Hematopoietic multipotent progenitor cell treated with erythropoietin and hydrocortisone succinate and interleukin-3 and kit ligand, for 8 days (in vitro differentiated cells): Measurements from ENCODE around the gene PCDH18.
"Not testable (repeated sequence)": the region's sequence is repeated elsewhere in the genome, so short reads cannot be mapped to it uniquely, and the experiment has no call there.

Source experiments
- DNase-seq: peaks from one replicate; pipeline ENCODE4 v3.0.0-alpha.2; 2015

PCDH18 gene

GRCh38 chr4:137531986-137532868, at the start of gene PCDH18:
PCDH18 (minus strand) TSS chr4:137532494; CDS start chr4:137532088, 406 bp downstream.
- DNase-seq: no peak

- no peak for DNase-seq
Observed at GRCh38 chr4:137576446-137576845, 44.2 kb upstream of the PCDH18 start.

DNA sequence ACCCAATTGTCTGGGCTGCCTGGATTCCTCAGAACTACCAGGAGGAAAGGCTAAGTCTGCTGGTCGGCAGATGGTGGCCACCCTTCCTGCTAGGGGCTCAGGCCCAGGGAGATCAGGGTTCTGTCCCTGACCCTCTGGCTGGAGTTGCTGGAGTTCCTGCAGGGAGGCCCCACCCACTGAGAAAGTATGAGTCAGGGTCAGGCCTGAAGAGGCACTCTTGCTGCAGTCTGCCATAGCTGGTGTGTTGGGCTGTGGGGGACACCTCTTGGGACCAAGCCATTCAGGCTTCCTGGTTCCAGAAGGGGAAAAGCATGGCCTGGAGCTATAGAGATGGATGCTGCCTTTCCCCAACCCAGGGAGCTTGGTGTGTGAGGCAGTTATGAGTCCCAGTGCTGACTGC, 40.4 kb upstream of the PCDH18 start:
- DNase-seq: no peak

GRCh38 chr4:137572163-137572562, 39.9 kb upstream of the PCDH18 start:
- DNase-seq: no peak

GRCh38 chr4:137559801-137560200, 27.5 kb upstream of the PCDH18 start:
- DNase-seq: no peak

GRCh38 chr4:137558951-137559350, 26.7 kb upstream of the PCDH18 start:
- DNase-seq: no peak

- no peak for DNase-seq
Observed at GRCh38 chr4:137545461-137545861, 13.2 kb upstream of the PCDH18 start.

- no peak for DNase-seq
Observed at GRCh38 chr4:137543648-137544047, 11.4 kb upstream of the PCDH18 start.

GRCh38 chr4:137543198-137543597, 10.9 kb upstream of the PCDH18 start:
- DNase-seq: no peak

- no peak for DNase-seq
Observed at GRCh38 chr4:137541876-137542646, 9.8 kb upstream of the PCDH18 start.

DNA sequence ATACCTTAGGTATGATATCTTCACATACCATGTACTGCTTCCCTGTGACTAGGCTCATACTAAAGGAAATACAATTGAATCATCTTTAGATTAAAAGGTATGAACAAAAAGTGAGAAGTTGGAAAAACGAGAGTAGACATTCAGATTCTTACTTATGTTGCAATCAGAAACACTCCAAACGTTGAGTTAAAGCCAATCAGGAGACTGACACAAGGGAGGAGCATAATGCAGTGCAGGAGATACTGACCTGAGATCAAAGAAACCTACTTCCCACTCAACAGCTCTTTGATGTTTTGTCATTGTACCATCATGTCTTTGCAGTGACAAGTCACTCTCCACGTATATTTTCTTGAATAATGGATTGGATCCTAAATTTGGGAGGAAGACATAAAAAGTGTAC, 8.9 kb upstream of the PCDH18 start:
- DNase-seq: no peak

GRCh38 chr4:137540356-137540755, 8.1 kb upstream of the PCDH18 start:
- no peak for DNase-seq

DNA sequence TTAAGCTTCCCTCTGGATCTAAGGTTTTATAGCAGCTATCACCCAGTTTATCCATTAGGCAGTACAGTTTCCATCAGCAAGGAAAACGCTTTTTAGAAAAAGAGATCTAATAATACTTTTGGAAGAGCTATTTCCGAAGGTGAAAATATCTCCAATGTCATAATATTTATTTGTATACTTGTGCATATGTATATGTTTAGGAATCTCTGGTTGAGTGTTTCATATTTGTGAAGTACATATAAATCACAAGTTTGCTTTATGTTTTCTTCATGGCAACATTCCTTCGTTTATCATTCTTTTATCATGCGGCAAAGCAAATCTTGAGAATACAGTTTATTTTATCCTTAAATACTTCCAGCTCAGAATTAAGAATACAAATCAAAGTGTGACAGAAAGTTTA, 6.2 kb upstream of the PCDH18 start:
- no peak for DNase-seq

- not testable (repeated sequence) for DNase-seq
Observed at GRCh38 chr4:137537807-137538206, 5.5 kb upstream of the PCDH18 start.

GRCh38 chr4:137536789-137537561, 4.7 kb upstream of the PCDH18 start:
- no peak for DNase-seq

DNA sequence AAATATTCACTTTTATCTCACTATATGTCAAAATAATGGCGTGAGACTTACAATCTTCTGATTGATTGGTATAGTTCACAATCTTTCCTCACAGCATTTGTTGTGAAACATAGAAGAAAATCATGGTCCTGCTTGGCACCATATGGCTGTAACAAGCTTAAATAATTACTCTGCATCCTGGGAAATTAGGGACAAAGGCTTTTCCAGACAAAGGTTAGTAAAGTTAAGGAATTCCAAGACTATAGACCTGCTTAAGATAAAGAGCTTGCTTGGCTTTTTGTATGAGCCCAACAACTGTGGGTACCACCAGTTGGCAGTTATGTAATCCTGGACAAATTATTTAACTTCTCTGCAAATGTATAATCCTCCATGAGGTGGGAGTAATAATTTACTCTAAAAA, 3.4 kb upstream of the PCDH18 start:
- DNase-seq: no peak

DNA sequence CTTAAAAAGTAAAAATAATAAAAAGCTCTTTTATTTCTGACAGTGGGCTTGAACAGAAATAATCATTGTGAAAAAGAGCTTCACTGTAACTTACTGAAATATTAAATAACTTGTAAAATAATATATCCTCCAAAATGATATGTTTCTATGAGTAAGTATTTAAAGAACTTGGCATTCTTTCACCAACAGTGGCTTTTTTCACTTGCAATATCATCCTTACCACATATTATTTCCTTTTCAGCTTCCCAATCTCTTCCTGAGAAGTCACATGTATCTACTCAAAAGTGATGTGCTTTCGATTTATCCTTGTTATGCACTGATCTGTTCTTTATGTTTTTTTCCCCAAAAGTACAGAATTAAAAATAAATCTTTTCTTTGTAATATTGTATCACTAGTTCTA, 2.2 kb upstream of the PCDH18 start:
- DNase-seq: no peak

- no peak for DNase-seq
Observed at GRCh38 chr4:137533855-137534254, 1.6 kb upstream of the PCDH18 start.

GRCh38 chr4:137532869-137533236, 559 bp upstream of the PCDH18 start:
- no peak for DNase-seq

DNA sequence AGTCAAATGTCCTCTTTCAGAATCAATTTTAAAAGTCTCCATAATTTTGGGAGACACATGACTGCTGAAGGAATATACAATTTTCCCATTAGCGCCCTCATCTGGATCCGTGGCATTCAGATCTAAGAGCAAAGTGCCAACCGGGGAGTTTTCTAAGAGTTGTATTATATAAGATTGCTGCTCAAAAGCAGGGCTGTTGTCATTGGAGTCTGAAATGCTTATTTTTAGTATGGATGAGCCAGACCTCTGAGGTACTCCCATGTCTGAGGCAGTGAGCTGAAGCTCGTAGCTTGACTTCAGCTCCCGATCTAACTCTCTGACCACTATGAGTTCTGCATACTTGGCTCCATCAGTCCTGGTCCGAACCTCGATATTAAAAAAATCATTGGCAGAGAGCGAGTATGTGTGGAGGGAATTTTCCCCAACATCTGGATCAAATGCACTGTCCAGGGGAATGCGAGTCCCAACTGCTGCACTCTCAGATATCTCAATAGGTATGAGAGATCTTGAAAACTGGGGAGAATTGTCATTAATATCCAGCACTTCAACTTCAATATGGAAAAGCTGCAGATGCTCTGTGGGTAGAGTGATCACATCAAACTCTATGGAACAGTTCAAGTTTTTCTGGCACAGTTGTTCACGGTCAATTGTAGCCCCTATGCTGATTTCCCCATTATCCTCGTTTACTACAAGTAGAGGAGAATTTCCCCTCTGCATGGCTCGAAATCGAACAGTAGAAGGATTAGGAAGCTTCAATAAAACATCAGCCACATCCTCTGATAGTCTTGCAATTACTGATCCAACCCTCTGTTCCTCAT, 917 bp downstream of the PCDH18 start:
- DNase-seq: no peak

DNA sequence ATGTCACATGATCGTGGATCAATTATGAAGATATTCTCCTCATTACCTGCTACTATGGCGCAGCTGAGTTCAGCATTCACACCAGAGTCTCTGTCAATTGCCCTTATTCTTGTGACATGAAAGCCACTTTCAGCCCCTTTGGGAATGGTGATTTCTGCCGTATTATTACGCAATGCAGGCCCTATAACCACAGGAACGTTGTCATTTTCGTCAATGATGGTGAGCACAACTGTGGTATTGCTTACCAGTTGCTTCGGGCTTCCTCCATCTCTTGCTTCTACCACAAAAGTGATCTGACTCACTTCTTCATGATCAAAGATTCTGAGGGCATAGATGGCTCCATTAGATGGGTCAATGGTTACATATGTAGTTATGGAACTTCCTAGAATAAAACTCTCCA, 2.1 kb downstream of the PCDH18 start:
- DNase-seq: no peak

- no peak for DNase-seq
Observed at GRCh38 chr4:137529432-137529831, 2.9 kb downstream of the PCDH18 start.

GRCh38 chr4:137528673-137529072, 3.6 kb downstream of the PCDH18 start:
- no peak for DNase-seq
